Vagina (tissue), 2 donors: ENCODE results near the gene S100A9.

Experiments used
- CTCF ChIP-seq, 3 experiments: fragments of 450-650 bp in 2 of 3; fragments of 200-600 bp in 1 of 3; sonication (generic) in 1 of 3; IDR thresholded peaks; one replicate each; pipeline ENCODE4 v1.5.1; 2017 to 2019; ENCODE audit warnings: antibody characterized with exemption in 3 of 3, mild to moderate bottlenecking in 2 of 3, moderate library complexity in 2 of 3
- POLR2A ChIP-seq, 2 donors: fragments of 450-650 bp; IDR thresholded peaks; one replicate each; pipeline ENCODE4 v1.6.1; 2017; ENCODE audit warnings: antibody characterized with exemption in 2 of 2, mild to moderate bottlenecking in 2 of 2, moderate library complexity in 2 of 2
- POLR2AphosphoS5 ChIP-seq, 2 donors: sonication (generic); formaldehyde crosslinking; IDR thresholded peaks; one replicate each; pipeline ENCODE4 v1.9.0; 2017; ENCODE audit warnings: antibody characterized with exemption in 2 of 2, mild to moderate bottlenecking in 2 of 2, low read depth in 1 of 2; ENCODE audit not compliant: insufficient read depth in 1 of 2

GRCh38 chr1:153370146-153370545, 12.5 kb downstream of the S100A9 start:
- no peak for TF ChIP-seq CTCF (IDR thresholded peaks at IDR 0.05)
- TF ChIP-seq POLR2A (IDR thresholded peaks at IDR 0.05), result no peak
- TF ChIP-seq POLR2AphosphoS5 (IDR thresholded peaks at IDR 0.05; ENCODE audit: insufficient read depth in 1 of 2, low read depth in 1 of 2), result no peak
